ENCODE data around the gene GPC6.

Gene GPC6

DNA sequence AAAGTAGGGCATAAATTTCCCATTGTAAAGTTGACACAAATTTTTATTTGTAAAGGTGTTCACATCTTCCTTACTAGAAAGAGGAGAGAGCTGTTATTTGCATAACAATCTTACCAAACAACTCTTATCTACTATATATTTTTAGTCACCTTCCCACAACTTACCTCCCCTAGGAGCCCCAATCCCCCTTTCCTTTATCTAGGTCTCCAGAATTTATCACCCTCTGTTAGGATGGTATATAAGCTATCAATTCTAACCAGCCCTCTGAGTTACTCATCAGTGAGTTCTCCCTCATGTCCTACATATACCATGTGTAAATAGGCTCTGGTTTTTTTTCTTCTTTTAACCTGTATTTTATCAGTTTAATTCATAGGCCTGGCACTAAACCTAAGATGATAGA is 1190.7 kb downstream of the GPC6 start:
- no peak for TF ChIP-seq SPI1 (IDR thresholded peaks at IDR 0.05; ENCODE audit: borderline replicate concordance, low read depth)
- no peak for TF ChIP-seq GABPA (IDR thresholded peaks at IDR 0.05; ENCODE audit: low read depth)
- no peak for TF ChIP-seq POLR2AphosphoS5 (IDR thresholded peaks at IDR 0.05; ENCODE audit: low read depth)
- TF ChIP-seq, protein P1, sequence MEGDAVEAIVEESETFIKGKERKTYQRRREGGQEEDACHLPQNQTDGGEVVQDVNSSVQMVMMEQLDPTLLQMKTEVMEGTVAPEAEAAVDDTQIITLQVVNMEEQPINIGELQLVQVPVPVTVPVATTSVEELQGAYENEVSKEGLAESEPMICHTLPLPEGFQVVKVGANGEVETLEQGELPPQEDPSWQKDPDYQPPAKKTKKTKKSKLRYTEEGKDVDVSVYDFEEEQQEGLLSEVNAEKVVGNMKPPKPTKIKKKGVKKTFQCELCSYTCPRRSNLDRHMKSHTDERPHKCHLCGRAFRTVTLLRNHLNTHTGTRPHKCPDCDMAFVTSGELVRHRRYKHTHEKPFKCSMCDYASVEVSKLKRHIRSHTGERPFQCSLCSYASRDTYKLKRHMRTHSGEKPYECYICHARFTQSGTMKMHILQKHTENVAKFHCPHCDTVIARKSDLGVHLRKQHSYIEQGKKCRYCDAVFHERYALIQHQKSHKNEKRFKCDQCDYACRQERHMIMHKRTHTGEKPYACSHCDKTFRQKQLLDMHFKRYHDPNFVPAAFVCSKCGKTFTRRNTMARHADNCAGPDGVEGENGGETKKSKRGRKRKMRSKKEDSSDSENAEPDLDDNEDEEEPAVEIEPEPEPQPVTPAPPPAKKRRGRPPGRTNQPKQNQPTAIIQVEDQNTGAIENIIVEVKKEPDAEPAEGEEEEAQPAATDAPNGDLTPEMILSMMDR (IDR thresholded peaks at IDR 0.05; ENCODE audit: insufficient read depth, low read length): no peak
- H3K4me3 ChIP-seq (replicated peaks; ENCODE audit: insufficient read depth, low read length): no peak overlapping the region
- H3K27me3 ChIP-seq (ENCODE audit: insufficient read depth, poor library complexity, severe bottlenecking): peaks cover 4% of the 10 kb centered on the region
- no peak overlapping the region for H3K27ac ChIP-seq (replicated peaks)
- DNase-seq (ENCODE audit: low read depth in 1 of 2, low spot score in 1 of 2): no peak

DNA sequence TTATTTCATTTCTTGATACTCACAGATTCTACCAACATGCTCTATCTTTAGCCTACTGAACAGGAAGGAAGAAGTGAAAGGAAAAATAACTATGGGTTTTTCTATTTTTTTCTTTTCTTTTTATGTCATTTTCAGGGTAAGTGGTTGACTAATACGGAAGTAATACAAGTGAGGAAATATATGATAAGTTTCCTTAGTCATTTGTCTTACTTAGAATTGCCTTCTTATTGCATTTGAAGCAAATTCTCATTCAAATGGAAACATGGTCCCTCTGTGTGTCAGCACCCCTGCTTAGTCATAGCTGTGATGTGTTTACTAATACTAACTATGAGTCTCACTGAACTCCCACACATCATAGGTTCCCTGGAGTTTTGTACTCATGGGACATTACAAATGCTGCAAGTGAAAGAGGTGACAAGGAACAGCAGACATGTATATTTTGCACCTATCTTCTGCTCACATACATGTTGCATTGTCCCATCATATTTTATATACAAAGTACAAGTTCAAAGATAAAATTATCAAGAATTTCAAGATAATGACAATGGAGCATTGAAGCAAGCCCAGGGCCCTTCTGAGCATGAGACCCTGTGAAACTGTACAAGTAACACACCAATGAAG is 1192.8 kb downstream of the GPC6 start:
- Histone ChIP-seq H3K27me3 (ENCODE audit: insufficient read depth, poor library complexity, severe bottlenecking) (peaks cover 2% of the 10 kb centered on the region), H3K4me3 (replicated peaks; ENCODE audit: insufficient read depth, low read length) (no peak overlapping the region), H3K27ac (replicated peaks) (no peak overlapping the region)
- peak in 1 of 2 experiments; percentile 45 for DNase-seq (ENCODE audit: low read depth in 1 of 2, low spot score in 1 of 2)
- TF ChIP-seq SPI1 (IDR thresholded peaks at IDR 0.05; ENCODE audit: borderline replicate concordance, low read depth): no peak
- no peak for TF ChIP-seq GABPA (IDR thresholded peaks at IDR 0.05; ENCODE audit: low read depth)
- TF ChIP-seq, protein P1 (IDR thresholded peaks at IDR 0.05; ENCODE audit: insufficient read depth, low read length): no peak
- TF ChIP-seq, protein P2, sequence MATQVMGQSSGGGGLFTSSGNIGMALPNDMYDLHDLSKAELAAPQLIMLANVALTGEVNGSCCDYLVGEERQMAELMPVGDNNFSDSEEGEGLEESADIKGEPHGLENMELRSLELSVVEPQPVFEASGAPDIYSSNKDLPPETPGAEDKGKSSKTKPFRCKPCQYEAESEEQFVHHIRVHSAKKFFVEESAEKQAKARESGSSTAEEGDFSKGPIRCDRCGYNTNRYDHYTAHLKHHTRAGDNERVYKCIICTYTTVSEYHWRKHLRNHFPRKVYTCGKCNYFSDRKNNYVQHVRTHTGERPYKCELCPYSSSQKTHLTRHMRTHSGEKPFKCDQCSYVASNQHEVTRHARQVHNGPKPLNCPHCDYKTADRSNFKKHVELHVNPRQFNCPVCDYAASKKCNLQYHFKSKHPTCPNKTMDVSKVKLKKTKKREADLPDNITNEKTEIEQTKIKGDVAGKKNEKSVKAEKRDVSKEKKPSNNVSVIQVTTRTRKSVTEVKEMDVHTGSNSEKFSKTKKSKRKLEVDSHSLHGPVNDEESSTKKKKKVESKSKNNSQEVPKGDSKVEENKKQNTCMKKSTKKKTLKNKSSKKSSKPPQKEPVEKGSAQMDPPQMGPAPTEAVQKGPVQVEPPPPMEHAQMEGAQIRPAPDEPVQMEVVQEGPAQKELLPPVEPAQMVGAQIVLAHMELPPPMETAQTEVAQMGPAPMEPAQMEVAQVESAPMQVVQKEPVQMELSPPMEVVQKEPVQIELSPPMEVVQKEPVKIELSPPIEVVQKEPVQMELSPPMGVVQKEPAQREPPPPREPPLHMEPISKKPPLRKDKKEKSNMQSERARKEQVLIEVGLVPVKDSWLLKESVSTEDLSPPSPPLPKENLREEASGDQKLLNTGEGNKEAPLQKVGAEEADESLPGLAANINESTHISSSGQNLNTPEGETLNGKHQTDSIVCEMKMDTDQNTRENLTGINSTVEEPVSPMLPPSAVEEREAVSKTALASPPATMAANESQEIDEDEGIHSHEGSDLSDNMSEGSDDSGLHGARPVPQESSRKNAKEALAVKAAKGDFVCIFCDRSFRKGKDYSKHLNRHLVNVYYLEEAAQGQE (IDR thresholded peaks at IDR 0.05; ENCODE audit: insufficient replicate concordance, low read depth): no peak
- no peak for TF ChIP-seq POLR2AphosphoS5 (IDR thresholded peaks at IDR 0.05; ENCODE audit: low read depth)

GRCh38 chr13:94419925-94420305 is 1193.3 kb downstream of the GPC6 start:
- DNase-seq (ENCODE audit: low read depth in 1 of 2, low spot score in 1 of 2): no peak
- no peak overlapping the region for H3K27ac ChIP-seq (replicated peaks)
- H3K27me3 ChIP-seq (ENCODE audit: insufficient read depth, poor library complexity, severe bottlenecking): peaks cover 2% of the 10 kb centered on the region
- TF ChIP-seq POLR2AphosphoS5 (IDR thresholded peaks at IDR 0.05; ENCODE audit: low read depth): no peak
- no peak overlapping the region for H3K4me3 ChIP-seq (replicated peaks; ENCODE audit: insufficient read depth, low read length)

GRCh38 chr13:94427313-94427953 is 1200.8 kb downstream of the GPC6 start:
- peaks cover 6% of the 10 kb centered on the region for H3K27me3 ChIP-seq (ENCODE audit: insufficient read depth, poor library complexity, severe bottlenecking)
- no peak for DNase-seq (ENCODE audit: low read depth in 1 of 2, low spot score in 1 of 2)
- H3K27ac ChIP-seq (replicated peaks): no peak overlapping the region
- no peak overlapping the region for H3K4me3 ChIP-seq (replicated peaks; ENCODE audit: insufficient read depth, low read length)
- TF ChIP-seq GABPA (IDR thresholded peaks at IDR 0.05; ENCODE audit: low read depth): no peak
- TF ChIP-seq, protein P2 (IDR thresholded peaks at IDR 0.05; ENCODE audit: insufficient replicate concordance, low read depth): no peak
- TF ChIP-seq, protein P1 (IDR thresholded peaks at IDR 0.05; ENCODE audit: insufficient read depth, low read length): no peak
- TF ChIP-seq SPI1 (IDR thresholded peaks at IDR 0.05; ENCODE audit: borderline replicate concordance, low read depth): no peak
- no peak for TF ChIP-seq POLR2AphosphoS5 (IDR thresholded peaks at IDR 0.05; ENCODE audit: low read depth)

Measured in HL-60 (cell line).